HL-60/S4 treated with phorbol 12-myristate 13-acetate at 8.2 ng/mL for 4 days and 3 days (cell line): ENCODE data around the gene NEK4.
"Not testable (repeated sequence)": the region's sequence is repeated elsewhere in the genome, so short reads cannot be mapped to it uniquely, and the experiment has no call there.

Source experiments
- in situ Hi-C: fragments of 300-500 bp; cut with MboI; formaldehyde crosslinking; loops from 2 replicates; pipeline ENCODE4 v1.15.0; 2022; ENCODE audit warnings: low sequenced_read_pairs

NEK4 gene

DNA sequence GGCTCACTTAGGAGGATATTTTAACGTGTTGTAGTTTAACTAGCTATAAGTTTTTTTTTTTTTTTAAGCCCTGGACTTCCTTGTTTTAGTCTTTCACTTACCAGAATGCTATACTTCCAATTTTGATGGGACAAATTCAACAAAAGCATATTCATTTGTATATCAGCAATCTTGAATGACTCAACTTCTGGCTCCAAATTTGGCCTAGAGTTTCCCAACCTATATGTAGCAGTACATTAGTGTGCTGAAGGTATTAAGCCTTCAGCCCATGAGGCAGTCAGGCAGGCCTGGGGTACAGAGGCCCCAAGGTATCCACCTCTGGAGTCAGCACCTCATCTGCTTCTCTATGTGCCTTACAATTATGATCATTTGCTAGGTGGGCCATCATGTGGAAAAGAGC lies 90.9 kb downstream of the NEK4 start:
- in situ Hi-C loops, result no loop called here

DNA sequence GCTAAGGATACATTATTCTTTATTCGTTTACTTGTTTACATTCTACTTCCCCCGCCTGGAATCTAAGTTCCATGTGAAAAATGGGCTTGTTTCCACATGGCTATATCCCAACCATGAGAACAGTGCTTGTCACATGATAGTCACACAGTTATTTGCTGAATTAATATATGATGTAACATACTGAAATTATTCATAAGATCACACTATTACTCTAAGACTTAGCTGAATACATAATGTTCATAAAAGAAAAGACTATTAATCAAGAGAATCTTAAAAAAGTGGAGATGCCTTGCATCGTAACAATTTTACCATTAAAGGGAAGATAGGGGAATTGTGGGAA lies 91.6 kb downstream of the NEK4 start:
- in situ Hi-C loops, result no loop called here

DNA sequence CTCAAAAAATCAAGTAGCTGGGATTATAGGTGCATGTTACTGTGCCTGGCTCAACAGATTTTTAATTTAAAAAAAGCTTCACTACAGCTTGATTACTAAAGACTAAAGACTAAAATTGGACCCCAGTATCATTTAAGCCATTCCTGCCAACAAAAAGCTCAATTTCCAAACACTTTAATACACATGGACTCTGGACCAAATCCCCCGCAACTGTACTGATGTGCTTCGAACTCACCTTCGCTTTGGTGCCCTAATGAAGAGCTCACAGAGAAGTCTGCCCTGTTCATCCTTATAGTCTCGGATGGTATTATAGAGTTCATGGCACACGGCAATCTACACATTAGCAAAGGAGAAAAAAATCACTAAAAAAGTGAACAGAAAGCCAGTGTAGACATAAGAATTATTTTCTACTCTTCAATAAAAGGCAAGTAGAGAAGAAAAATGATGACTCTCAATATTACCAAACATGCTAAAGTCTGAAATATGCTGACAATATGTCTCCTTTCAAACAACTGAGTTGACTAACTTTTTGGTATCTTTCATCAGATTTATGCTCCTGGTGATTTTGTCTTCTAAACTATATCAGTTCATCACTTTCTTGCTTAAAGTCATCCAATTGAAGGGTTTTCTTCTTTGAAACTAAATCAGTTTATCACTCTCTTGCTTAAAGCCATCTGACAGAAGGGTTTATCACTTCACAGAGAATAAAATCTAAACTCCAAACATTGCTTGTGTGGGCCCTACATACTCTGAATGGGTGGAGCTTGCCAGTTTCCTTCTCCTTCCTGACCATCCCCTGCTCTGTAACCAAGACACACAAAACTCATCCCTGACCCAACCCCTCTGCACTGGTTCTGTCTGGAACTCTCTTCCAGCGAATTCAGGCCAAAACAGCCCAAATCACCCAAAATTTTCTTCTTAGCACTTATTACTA lies 92.2 kb downstream of the NEK4 start:
- in situ Hi-C loops, result no loop called here

DNA sequence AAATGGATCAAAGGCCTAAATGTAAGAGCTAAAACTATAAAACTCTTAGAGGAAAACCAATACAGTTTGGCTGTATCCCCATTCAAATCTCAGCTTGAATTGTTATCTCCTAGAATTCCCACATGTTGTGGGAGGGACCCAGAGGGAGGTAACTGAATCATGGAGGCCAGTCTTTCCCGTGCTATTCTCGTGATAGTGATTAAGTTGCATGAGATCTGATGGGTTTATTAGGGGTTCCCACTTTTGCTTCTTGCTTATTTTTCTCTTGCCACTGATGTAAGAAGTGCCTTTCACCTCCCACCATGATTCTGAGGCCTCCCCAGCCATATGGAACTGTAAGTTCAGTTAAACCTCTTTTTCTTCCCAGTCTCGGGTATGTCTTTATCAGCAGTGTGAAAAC lies 94.5 kb downstream of the NEK4 start:
- in situ Hi-C loops, result not testable (repeated sequence)

DNA sequence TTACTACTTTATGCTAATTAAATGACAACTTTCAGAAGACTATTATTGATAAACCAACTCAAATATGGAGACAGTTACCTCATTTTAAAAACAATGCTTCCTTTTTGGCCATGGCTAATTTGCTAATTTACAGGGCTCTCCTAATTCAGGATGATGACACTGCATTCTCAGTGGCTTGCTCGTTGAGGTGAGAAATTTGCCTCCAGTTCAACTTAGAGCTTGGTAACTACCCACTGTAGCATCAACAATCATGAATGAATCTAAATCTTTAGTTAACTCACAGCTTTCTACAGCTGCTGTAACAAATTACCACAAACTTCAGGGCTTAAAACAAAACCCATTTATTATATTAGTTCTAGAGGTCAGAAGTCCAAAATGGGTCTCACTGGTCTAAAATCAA lies 99.1 kb downstream of the NEK4 start:
- in situ Hi-C loops, result no loop called here

DNA sequence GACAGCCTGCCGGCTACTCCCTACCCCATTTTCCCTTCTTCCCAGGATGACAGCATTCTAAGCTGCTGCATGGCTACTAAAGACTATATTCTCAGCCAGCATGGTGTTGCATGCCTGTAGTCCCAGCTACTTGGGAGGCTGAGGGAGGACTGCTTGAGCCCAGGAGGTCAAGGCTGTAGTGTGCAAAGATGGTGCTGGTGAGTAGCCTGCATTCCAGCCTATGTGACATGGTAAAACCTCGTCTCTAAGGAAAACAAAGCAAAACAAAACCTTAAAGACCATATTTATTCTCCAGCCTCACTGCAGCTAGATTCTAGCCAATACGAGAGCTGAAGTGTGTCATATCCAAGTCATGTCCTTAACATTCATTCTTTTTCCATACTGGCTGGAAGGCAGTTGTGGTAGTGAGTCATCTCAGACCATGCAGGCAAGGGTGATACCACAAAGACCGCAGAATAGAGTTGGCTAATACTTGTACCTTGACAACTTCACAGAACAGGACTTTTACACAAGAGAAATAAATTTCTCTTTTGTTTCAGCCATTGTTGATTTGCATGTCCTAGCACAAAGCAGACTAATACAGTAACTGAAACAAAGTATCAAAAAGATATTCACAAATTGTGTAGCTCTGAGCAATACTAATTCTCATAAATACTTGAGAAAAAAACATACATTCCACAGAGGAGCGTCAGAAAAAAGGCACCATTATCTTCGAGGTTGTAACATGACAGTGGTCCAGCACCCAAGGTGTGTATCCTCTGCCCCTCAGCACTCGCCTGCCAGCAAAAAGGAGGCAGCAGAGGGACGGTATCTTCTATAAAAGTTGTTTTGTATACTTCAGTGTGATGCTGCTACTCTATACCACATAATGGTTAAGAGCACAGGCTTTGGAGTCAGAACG lies 99.9 kb downstream of the NEK4 start:
- in situ Hi-C loops, result no loop called here

DNA sequence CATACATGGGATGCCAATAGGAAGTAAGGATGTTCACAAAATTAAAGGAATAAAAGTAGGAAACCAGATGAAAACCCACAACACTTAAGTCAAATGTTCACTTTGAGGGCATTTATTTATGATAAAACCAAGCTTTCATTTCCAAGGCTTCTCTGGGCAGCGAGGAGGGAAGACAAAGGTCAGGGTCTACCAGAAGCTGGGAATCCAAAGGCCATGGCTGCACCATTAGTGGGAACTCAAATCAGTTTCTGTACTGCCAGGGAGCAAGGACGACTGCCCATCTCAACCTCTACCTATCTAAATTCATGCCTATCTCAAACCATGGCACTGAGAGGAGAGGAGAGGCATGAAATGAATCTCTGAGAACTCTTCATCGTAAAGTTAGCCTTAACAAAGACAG lies 107.6 kb downstream of the NEK4 start:
- in situ Hi-C loops, result no loop called here

DNA sequence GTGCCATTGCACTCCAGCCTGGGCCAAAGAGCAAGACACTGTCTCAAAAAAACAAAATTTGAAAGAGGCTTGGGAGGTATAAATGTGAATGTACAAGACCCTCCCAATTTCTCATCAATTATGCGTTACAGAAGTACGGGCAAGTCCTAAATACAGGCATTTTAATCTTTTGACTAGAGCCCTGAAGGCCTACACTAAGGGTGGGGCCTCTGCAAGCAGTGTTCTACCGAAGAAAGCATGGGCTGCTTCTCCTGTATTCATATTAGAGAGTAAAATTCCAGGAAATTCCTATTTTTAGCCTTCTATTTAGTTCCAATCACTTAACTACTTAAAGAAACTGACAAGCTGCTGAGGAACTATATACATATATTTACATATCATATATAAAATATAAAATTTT lies 110.7 kb downstream of the NEK4 start:
- in situ Hi-C loops, result no loop called here
